Aorta (tissue), 5 donors: ENCODE data around the gene BTG4. TPM values are rescaled to one million over a fixed set of nuclear protein-coding genes. Genes with fewer than 3 reads are reported as not detected.

Source experiments
- ATAC-seq: fragments of 200-7000 bp; cut with Tn5 transposase; one replicate; pipeline ENCODE4 v1.9.1; 2022; ENCODE audit warnings: moderate library complexity; ENCODE audit not compliant: low FRiP score
- DNase-seq, 2 donors: peaks; one replicate each; pipeline ENCODE4 v3.0.0-alpha.2; 2020
- H3K27ac ChIP-seq, 2 donors: one replicate each; pipeline ENCODE4 v1.5.1; 2013; ENCODE audit warnings: low read length in 2 of 2, mild to moderate bottlenecking in 2 of 2, moderate library complexity in 2 of 2, control low read depth in 1 of 2, inconsistent platforms in 1 of 2, low read depth in 1 of 2
- H3K27me3 ChIP-seq, 2 donors: one replicate each; pipeline ENCODE4 v1.6.1; 2013; ENCODE audit warnings: control low read depth in 1 of 2, low read length in 1 of 2, mild to moderate bottlenecking in 1 of 2, moderate library complexity in 1 of 2; ENCODE audit not compliant: insufficient read depth in 2 of 2, control insufficient read depth in 1 of 2
- H3K36me3 ChIP-seq, 2 donors: one replicate each; pipeline ENCODE4 v1.6.1; 2013; ENCODE audit warnings: control low read depth in 1 of 2, low read length in 1 of 2, mild to moderate bottlenecking in 1 of 2; ENCODE audit not compliant: insufficient read depth in 2 of 2, control insufficient read depth in 1 of 2
- H3K4me1 ChIP-seq, 2 donors: one replicate each; pipeline ENCODE4 v1.6.1; 2013; ENCODE audit warnings: low read length in 2 of 2, control low read depth in 1 of 2, mild to moderate bottlenecking in 1 of 2, moderate library complexity in 1 of 2; ENCODE audit not compliant: insufficient read depth in 2 of 2, control insufficient read depth in 1 of 2
- H3K4me3 ChIP-seq, 2 donors: one replicate each; pipeline ENCODE4 v1.5.1; 2013; ENCODE audit warnings: low read length in 2 of 2, control low read depth in 1 of 2, mild to moderate bottlenecking in 1 of 2
- H3K9me3 ChIP-seq: one replicate; pipeline ENCODE4 v1.6.1; 2013; ENCODE audit warnings: mild to moderate bottlenecking, low read length; ENCODE audit not compliant: control insufficient read depth
- WGBS, 2 donors: extraction: QIAGEN DNeasy Blood & Tissue Kit; methylation state at CpG; one replicate each; pipeline ENCODE4 v1.1.7; 2013; 5-methylcytosine and 5-hydroxymethylcytosine counted together
- intact Hi-C, 2 donors: fragments of 100-400 bp; cut with DNase I; formaldehyde crosslinking; loops; one replicate each; pipeline versions ENCODE4 v1.14.2 to v1.15.0; 2022
- polyA plus RNA-seq, 2 donors: library from polyadenylated mRNA; stranded (reverse); fragments of 200-250 nt; gene quantifications; one replicate each; pipeline ENCODE4 v1.2.3, GENCODE V29; 2013
- total RNA-seq, 2 donors: library from RNA; stranded (reverse); fragmentation: NEBNext Ultra II Directional; extraction: Animal tissue kit (Norgen Biotek cat#: 25700); gene quantifications; one replicate each; pipeline ENCODE4 v1.2.1, GENCODE V29; 2021
- donor health status: healthy with polysubstance abuse.
- donor health status: Bipolar disorder and iron deficiency.
- donor health status: DM: no; HTN: no; CAD: no.
- donor health status: DM: no; HTN: no; CAD: no.
- donor health status: DM: yes; HTN: yes; CAD: no.

The BTG4 gene
- total and polyA plus RNA-seq, 4 donors = not detected

- peaks cover 0 to 1% of the 10 kb centered on the region in 2 donors for H3K36me3 ChIP-seq
- intact Hi-C loops = no loop called here
- WGBS, 2 donors = 84 to 86% methylated on average over 9 of the region's 9 CpGs
- peak overlapping the region in 1 of 2 donors; percentile 45 for H3K4me3 ChIP-seq
- H3K4me1 ChIP-seq = no peaks in the 10 kb centered on the region
- no peak for DNase-seq
- no peak for ATAC-seq
- no peaks in the 10 kb centered on the region for H3K9me3 ChIP-seq
- no peak overlapping the region for H3K27ac ChIP-seq
- H3K27me3 ChIP-seq = no peaks in the 10 kb centered on the region
Observed at GRCh38 chr11:111539426-111540113, 27.4 kb upstream of the BTG4 start.

GRCh38 chr11:111538407-111539114, 26.4 kb upstream of the BTG4 start:
- H3K9me3 ChIP-seq = no peaks in the 10 kb centered on the region
- 93 to 100% methylated on average over 1 of the region's 1 CpG for WGBS, 2 donors
- H3K27me3 ChIP-seq = no peaks in the 10 kb centered on the region
- no peak overlapping the region for H3K4me3 ChIP-seq
- intact Hi-C loops = no loop called here
- DNase-seq (no peak), ATAC-seq (no peak)
- no peaks in the 10 kb centered on the region for H3K4me1 ChIP-seq
- H3K36me3 ChIP-seq = no peaks in the 10 kb centered on the region
- H3K27ac ChIP-seq = no peak overlapping the region

- Histone ChIP-seq H3K9me3 (no peaks in the 10 kb centered on the region), H3K4me3 (no peak overlapping the region), H3K36me3 (no peaks in the 10 kb centered on the region), H3K27ac (no peak overlapping the region), H3K27me3 (no peaks in the 10 kb centered on the region), H3K4me1 (no peaks in the 10 kb centered on the region)
- 78 to 87% methylated on average over 3 of the region's 3 CpGs for WGBS, 2 donors
- intact Hi-C loops = no loop called here
- ATAC-seq (no peak), DNase-seq (no peak)
Observed at GRCh38 chr11:111537336-111537860, 25.2 kb upstream of the BTG4 start.

GRCh38 chr11:111535281-111535680, 23.1 kb upstream of the BTG4 start:
- H3K27ac ChIP-seq = no peak overlapping the region
- no peaks in the 10 kb centered on the region for H3K36me3 ChIP-seq
- no peak overlapping the region for H3K4me3 ChIP-seq
- intact Hi-C loops = no loop called here
- no peaks in the 10 kb centered on the region for H3K27me3 ChIP-seq
- no peaks in the 10 kb centered on the region for H3K9me3 ChIP-seq
- DNase-seq (no peak), ATAC-seq (no peak)
- no peaks in the 10 kb centered on the region for H3K4me1 ChIP-seq
- 79 to 80% methylated on average over 6 of the region's 6 CpGs for WGBS, 2 donors

GRCh38 chr11:111532365-111532709, 20.2 kb upstream of the BTG4 start:
- DNase-seq = no peak
- intact Hi-C loops = no loop called here
- Histone ChIP-seq H3K27ac (no peak overlapping the region), H3K4me3 (no peak overlapping the region), H3K9me3 (no peaks in the 10 kb centered on the region), H3K36me3 (no peaks in the 10 kb centered on the region), H3K27me3 (no peaks in the 10 kb centered on the region), H3K4me1 (no peaks in the 10 kb centered on the region)
- 82 to 93% methylated on average over 5 of the region's 5 CpGs for WGBS, 2 donors
- ATAC-seq = no peak

GRCh38 chr11:111531687-111532364, 19.6 kb upstream of the BTG4 start:
- no peaks in the 10 kb centered on the region for H3K4me1 ChIP-seq
- no peak for DNase-seq
- H3K9me3 ChIP-seq = no peaks in the 10 kb centered on the region
- H3K36me3 ChIP-seq = no peaks in the 10 kb centered on the region
- intact Hi-C loops = no loop called here
- ATAC-seq = no peak
- no peak overlapping the region for H3K27ac ChIP-seq
- 70 to 71% methylated on average over 9 of the region's 9 CpGs for WGBS, 2 donors
- no peaks in the 10 kb centered on the region for H3K27me3 ChIP-seq
- no peak overlapping the region for H3K4me3 ChIP-seq

GRCh38 chr11:111531136-111531535, 18.9 kb upstream of the BTG4 start:
- Histone ChIP-seq H3K4me1 (no peaks in the 10 kb centered on the region), H3K9me3 (no peaks in the 10 kb centered on the region), H3K27me3 (no peaks in the 10 kb centered on the region), H3K36me3 (no peaks in the 10 kb centered on the region), H3K4me3 (no peak overlapping the region), H3K27ac (no peak overlapping the region)
- DNase-seq = no peak
- no peak for ATAC-seq
- intact Hi-C loops = no loop called here

- intact Hi-C loops = no loop called here
- 82 to 84% methylated on average over 3 of the region's 3 CpGs for WGBS, 2 donors
- Histone ChIP-seq H3K27me3 (no peaks in the 10 kb centered on the region), H3K4me3 (no peak overlapping the region), H3K27ac (no peak overlapping the region), H3K4me1 (no peaks in the 10 kb centered on the region), H3K9me3 (no peaks in the 10 kb centered on the region), H3K36me3 (no peaks in the 10 kb centered on the region)
- no peak for DNase-seq
- no peak for ATAC-seq
Observed at GRCh38 chr11:111530091-111530490, 17.9 kb upstream of the BTG4 start.
